ENCODE measurements around the gene SGMS2.

DNA sequence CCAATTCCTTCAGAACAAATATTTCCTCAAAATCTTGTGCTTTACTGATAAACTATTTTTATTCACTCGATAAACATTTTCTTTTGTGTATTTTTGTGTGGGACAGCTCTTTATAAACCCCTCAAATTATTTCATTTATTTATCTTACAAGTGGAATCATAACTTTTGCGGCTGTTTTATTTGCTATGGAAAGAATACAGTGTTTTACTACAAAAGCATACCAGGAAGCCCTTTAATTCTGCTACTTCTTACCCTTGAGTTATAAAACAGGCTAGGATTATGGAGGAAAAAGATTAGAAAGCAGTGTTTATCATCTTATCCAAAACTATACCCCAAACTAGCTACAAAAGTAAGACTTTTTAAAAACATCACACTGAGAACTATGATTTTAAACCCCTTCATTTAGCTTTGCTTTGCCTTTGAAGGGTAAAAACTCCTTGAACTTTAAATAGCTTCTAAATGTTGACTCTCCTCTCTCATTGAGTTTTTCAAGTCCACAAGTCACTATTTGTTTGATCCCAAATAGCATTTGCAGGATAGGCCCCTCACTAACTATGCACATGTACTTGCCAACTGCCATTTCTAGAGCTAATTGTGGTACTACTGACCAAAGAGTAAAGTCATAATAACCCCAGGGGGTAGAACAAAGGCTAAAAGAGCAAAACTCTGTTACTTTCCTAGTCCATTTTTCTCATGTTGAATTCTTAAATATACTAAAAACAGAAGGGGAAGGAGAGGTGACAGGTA lies 45.8 kb upstream of the SGMS2 start:
- TF ChIP-seq, protein P1, sequence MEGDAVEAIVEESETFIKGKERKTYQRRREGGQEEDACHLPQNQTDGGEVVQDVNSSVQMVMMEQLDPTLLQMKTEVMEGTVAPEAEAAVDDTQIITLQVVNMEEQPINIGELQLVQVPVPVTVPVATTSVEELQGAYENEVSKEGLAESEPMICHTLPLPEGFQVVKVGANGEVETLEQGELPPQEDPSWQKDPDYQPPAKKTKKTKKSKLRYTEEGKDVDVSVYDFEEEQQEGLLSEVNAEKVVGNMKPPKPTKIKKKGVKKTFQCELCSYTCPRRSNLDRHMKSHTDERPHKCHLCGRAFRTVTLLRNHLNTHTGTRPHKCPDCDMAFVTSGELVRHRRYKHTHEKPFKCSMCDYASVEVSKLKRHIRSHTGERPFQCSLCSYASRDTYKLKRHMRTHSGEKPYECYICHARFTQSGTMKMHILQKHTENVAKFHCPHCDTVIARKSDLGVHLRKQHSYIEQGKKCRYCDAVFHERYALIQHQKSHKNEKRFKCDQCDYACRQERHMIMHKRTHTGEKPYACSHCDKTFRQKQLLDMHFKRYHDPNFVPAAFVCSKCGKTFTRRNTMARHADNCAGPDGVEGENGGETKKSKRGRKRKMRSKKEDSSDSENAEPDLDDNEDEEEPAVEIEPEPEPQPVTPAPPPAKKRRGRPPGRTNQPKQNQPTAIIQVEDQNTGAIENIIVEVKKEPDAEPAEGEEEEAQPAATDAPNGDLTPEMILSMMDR (tag by site-specific recombination; IDR thresholded peaks at IDR 0.05), result no peak
- TF ChIP-seq TCF7L2 (IDR thresholded peaks at IDR 0.05; ENCODE audit: borderline replicate concordance, low read depth, low read length), result no peak
- TF ChIP-seq KLF16 (tag by site-specific recombination; IDR thresholded peaks at IDR 0.05), result no peak
- TF ChIP-seq GLI4 (tag by site-specific recombination; IDR thresholded peaks at IDR 0.05), result no peak
- TF ChIP-seq ZNF221 (tag by site-specific recombination; IDR thresholded peaks at IDR 0.05; ENCODE audit: borderline replicate concordance), result no peak
- TF ChIP-seq, protein P2, sequence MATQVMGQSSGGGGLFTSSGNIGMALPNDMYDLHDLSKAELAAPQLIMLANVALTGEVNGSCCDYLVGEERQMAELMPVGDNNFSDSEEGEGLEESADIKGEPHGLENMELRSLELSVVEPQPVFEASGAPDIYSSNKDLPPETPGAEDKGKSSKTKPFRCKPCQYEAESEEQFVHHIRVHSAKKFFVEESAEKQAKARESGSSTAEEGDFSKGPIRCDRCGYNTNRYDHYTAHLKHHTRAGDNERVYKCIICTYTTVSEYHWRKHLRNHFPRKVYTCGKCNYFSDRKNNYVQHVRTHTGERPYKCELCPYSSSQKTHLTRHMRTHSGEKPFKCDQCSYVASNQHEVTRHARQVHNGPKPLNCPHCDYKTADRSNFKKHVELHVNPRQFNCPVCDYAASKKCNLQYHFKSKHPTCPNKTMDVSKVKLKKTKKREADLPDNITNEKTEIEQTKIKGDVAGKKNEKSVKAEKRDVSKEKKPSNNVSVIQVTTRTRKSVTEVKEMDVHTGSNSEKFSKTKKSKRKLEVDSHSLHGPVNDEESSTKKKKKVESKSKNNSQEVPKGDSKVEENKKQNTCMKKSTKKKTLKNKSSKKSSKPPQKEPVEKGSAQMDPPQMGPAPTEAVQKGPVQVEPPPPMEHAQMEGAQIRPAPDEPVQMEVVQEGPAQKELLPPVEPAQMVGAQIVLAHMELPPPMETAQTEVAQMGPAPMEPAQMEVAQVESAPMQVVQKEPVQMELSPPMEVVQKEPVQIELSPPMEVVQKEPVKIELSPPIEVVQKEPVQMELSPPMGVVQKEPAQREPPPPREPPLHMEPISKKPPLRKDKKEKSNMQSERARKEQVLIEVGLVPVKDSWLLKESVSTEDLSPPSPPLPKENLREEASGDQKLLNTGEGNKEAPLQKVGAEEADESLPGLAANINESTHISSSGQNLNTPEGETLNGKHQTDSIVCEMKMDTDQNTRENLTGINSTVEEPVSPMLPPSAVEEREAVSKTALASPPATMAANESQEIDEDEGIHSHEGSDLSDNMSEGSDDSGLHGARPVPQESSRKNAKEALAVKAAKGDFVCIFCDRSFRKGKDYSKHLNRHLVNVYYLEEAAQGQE (tag by site-specific recombination; IDR thresholded peaks at IDR 0.05), result no peak
- no peak for TF ChIP-seq ZNF416 (tag by site-specific recombination; IDR thresholded peaks at IDR 0.05)

Data from HEK293 (cell line).